ENCODE results near the gene GZMM.

Gene GZMM

DNA sequence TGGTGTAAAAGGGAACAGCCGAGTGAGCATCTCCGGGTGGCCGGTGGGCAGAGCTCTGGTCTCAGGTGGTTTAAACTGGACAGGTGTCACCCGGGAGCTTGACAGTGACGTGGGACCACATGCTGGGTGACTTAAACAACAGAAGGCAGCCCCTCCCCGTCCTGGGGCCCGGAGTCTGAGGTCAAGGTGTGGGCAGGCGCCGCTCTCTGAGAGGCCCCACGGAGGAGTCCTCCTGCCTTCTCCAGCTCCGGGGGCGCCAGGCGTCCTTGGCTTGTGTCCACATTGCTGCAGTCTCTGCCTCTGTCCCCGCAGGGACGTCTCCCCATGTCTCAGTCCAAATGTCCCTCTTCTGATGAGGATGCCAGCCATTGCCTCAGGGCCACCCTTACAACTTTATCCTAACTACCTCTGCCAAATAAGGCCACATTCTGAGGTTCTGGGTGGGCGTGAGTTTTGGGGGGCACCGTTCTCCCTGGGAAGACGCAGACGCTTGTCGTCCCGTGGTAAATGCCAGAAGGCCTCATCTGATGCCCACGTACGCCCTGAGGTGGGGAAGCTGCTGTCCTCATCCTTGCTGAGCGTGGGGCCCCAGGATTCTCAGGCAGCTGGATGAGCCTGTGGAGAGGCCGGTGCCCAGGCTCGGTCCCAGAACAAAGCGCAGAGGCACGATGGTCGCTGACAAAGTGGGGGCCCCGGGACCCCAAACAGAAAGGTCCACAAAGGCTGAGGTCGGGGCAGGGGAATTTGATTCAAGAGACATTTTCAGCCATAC is 12.9 kb downstream of the GZMM start:
- H3K18ac ChIP-seq (ENCODE audit: low read length) = no peak overlapping the region
- H4K91ac ChIP-seq (ENCODE audit: low read depth, low read length) = no peak overlapping the region
- H3K27me3 ChIP-seq (ENCODE audit: insufficient read depth, low read length) = no peaks in the 10 kb centered on the region
- H3K9ac ChIP-seq (ENCODE audit: low read length) = no peak overlapping the region
- no CpG with 5 or more reads among the region's 31 CpGs for WGBS (ENCODE audit: extremely low coverage, insufficient coverage, insufficient read length)
- H2BK12ac ChIP-seq (ENCODE audit: low read length) = no peak overlapping the region
- H3K9me3 ChIP-seq (ENCODE audit: insufficient read depth, low read depth, low read length) = peaks cover 4% of the 10 kb centered on the region
- H3K4me3 ChIP-seq (ENCODE audit: low read depth, low read length) = no peak overlapping the region
- no peaks in the 10 kb centered on the region for H3K79me2 ChIP-seq (ENCODE audit: control insufficient read depth, insufficient read depth, low read length, poor library complexity)
- no peak for DNase-seq
- no peak overlapping the region for H3K27ac ChIP-seq (ENCODE audit: low read depth, low read length)
- peaks cover 0 to 2% of the 10 kb centered on the region in 2 experiments for H3K4me1 ChIP-seq (ENCODE audit: control insufficient read depth in 1 of 2, insufficient read depth in 2 of 2, low read length in 2 of 2)
- no peak overlapping the region for H3K4ac ChIP-seq (ENCODE audit: low read depth, low read length)
- H2BK5ac ChIP-seq (ENCODE audit: low read depth, low read length, poor library complexity) = no peak overlapping the region
- no peaks in the 10 kb centered on the region for H3K36me3 ChIP-seq (ENCODE audit: control insufficient read depth in 1 of 2, insufficient read depth in 2 of 2, low read length in 2 of 2)
- H2BK120ac ChIP-seq (ENCODE audit: insufficient read depth, low read length, poor library complexity) = no peak overlapping the region
- peaks cover 1% of the 10 kb centered on the region for H3K79me1 ChIP-seq (ENCODE audit: low read length)
- no peak overlapping the region for H4K12ac ChIP-seq (ENCODE audit: low read depth, low read length)
- no peak overlapping the region for H3K4me2 ChIP-seq (ENCODE audit: low read length)
- no peak overlapping the region for H4K8ac ChIP-seq (ENCODE audit: low read depth, low read length)
- no peak overlapping the region for H2AFZ ChIP-seq (ENCODE audit: insufficient read depth, low read length, poor library complexity)
- no peak overlapping the region for H3K14ac ChIP-seq (ENCODE audit: low read length)
- H3K23ac ChIP-seq (ENCODE audit: low read length) = no peak overlapping the region
- H2AK5ac ChIP-seq (ENCODE audit: low read length) = peak overlapping the region; percentile 22

DNA sequence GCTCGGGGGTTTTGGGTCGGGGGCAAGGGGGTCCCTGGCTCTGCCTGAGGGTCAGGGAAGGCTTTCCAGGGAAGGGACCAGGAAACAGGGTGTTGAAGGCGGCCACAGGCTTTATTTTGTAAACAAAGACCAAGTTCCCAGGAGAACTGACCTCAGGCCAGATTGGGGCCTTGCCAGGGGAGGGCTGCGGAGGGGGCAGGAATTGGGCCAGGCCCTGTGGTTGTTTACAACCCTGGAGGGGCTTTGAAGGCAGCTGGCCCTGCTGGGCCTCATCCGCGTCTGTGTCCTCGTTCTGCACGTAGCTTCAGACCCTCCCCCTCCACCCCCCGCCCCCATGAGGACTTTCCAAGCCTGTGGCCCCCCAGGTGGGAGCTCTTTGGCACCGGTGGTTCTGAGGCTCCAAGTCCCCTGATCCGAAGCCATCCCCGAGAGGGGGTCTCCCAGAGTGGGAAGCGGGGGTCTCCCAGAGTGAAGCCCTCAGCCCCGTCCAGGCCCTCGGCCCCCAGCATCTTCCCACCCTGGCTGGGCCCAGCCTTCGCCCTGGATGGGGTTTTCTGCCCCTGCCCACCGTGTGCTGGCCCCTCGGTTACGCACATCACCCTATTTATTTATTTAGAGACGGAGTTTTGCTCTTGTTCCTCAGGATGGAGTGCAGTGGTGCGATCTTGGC is 15.1 kb downstream of the GZMM start:
- H3K4me2 ChIP-seq (ENCODE audit: low read length) = no peak overlapping the region
- no peak overlapping the region for H3K4ac ChIP-seq (ENCODE audit: low read depth, low read length)
- no peak overlapping the region for H3K4me3 ChIP-seq (ENCODE audit: low read depth, low read length)
- H2BK12ac ChIP-seq (ENCODE audit: low read length) = no peak overlapping the region
- peaks cover 1% of the 10 kb centered on the region for H3K79me1 ChIP-seq (ENCODE audit: low read length)
- H2BK120ac ChIP-seq (ENCODE audit: insufficient read depth, low read length, poor library complexity) = no peak overlapping the region
- H2BK5ac ChIP-seq (ENCODE audit: low read depth, low read length, poor library complexity) = no peak overlapping the region
- no peaks in the 10 kb centered on the region for H3K27me3 ChIP-seq (ENCODE audit: insufficient read depth, low read length)
- peaks cover 0 to 2% of the 10 kb centered on the region in 2 experiments for H3K4me1 ChIP-seq (ENCODE audit: control insufficient read depth in 1 of 2, insufficient read depth in 2 of 2, low read length in 2 of 2)
- no peak overlapping the region for H3K9ac ChIP-seq (ENCODE audit: low read length)
- H3K18ac ChIP-seq (ENCODE audit: low read length) = no peak overlapping the region
- no peak overlapping the region for H4K12ac ChIP-seq (ENCODE audit: low read depth, low read length)
- no peak overlapping the region for H4K91ac ChIP-seq (ENCODE audit: low read depth, low read length)
- H2AK5ac ChIP-seq (ENCODE audit: low read length) = no peak overlapping the region
- H3K79me2 ChIP-seq (ENCODE audit: control insufficient read depth, insufficient read depth, low read length, poor library complexity) = no peaks in the 10 kb centered on the region
- H3K9me3 ChIP-seq (ENCODE audit: insufficient read depth, low read depth, low read length) = peaks cover 6% of the 10 kb centered on the region
- no peaks in the 10 kb centered on the region for H3K36me3 ChIP-seq (ENCODE audit: control insufficient read depth in 1 of 2, insufficient read depth in 2 of 2, low read length in 2 of 2)
- H3K14ac ChIP-seq (ENCODE audit: low read length) = no peak overlapping the region
- H3K27ac ChIP-seq (ENCODE audit: low read depth, low read length) = no peak overlapping the region
- peak overlapping the region; percentile 52 for H2AFZ ChIP-seq (ENCODE audit: insufficient read depth, low read length, poor library complexity)
- no peak for DNase-seq
- WGBS (ENCODE audit: extremely low coverage, insufficient coverage, insufficient read length) = no CpG with 5 or more reads among the region's 21 CpGs
- no peak overlapping the region for H3K23ac ChIP-seq (ENCODE audit: low read length)
- H4K8ac ChIP-seq (ENCODE audit: low read depth, low read length) = no peak overlapping the region

DNA sequence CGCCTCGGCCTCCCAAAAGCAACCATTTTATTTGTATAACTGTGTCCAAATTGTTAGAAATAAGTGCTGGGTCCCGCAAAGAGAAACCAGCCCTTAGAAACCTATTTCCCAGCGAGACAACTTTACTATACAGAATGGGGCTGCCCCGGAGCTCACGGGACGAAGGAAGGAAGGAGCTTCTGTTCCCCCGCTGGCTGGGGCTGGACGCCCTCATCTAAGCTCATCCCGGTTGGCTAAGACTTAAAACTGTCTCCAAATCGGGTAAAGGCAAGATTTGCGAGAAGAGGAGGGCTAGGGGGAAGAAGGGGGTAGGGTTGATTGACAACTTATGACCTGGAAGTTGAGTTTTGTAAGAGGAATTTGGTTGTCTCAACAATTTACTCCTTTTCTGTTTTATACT is 16.3 kb downstream of the GZMM start:
- H3K23ac ChIP-seq (ENCODE audit: low read length) = no peak overlapping the region
- no peak overlapping the region for H3K4me3 ChIP-seq (ENCODE audit: low read depth, low read length)
- no peak overlapping the region for H2BK5ac ChIP-seq (ENCODE audit: low read depth, low read length, poor library complexity)
- no peak overlapping the region for H2AK5ac ChIP-seq (ENCODE audit: low read length)
- H3K4me1 ChIP-seq (ENCODE audit: control insufficient read depth in 1 of 2, insufficient read depth in 2 of 2, low read length in 2 of 2) = peaks cover 0 to 2% of the 10 kb centered on the region in 2 experiments
- no peak overlapping the region for H4K8ac ChIP-seq (ENCODE audit: low read depth, low read length)
- no peak overlapping the region for H2AFZ ChIP-seq (ENCODE audit: insufficient read depth, low read length, poor library complexity)
- no peak overlapping the region for H3K18ac ChIP-seq (ENCODE audit: low read length)
- no CpG with 5 or more reads among the region's 12 CpGs for WGBS (ENCODE audit: extremely low coverage, insufficient coverage, insufficient read length)
- no peak overlapping the region for H2BK120ac ChIP-seq (ENCODE audit: insufficient read depth, low read length, poor library complexity)
- H3K36me3 ChIP-seq (ENCODE audit: control insufficient read depth in 1 of 2, insufficient read depth in 2 of 2, low read length in 2 of 2) = no peaks in the 10 kb centered on the region
- H3K14ac ChIP-seq (ENCODE audit: low read length) = no peak overlapping the region
- DNase-seq = no peak
- no peak overlapping the region for H3K4ac ChIP-seq (ENCODE audit: low read depth, low read length)
- no peak overlapping the region for H3K27ac ChIP-seq (ENCODE audit: low read depth, low read length)
- no peak overlapping the region for H3K9ac ChIP-seq (ENCODE audit: low read length)
- H4K12ac ChIP-seq (ENCODE audit: low read depth, low read length) = no peak overlapping the region
- no peak overlapping the region for H3K4me2 ChIP-seq (ENCODE audit: low read length)
- no peak overlapping the region for H2BK12ac ChIP-seq (ENCODE audit: low read length)
- no peaks in the 10 kb centered on the region for H3K79me2 ChIP-seq (ENCODE audit: control insufficient read depth, insufficient read depth, low read length, poor library complexity)
- peaks cover 1% of the 10 kb centered on the region for H3K79me1 ChIP-seq (ENCODE audit: low read length)
- H4K91ac ChIP-seq (ENCODE audit: low read depth, low read length) = no peak overlapping the region
- H3K9me3 ChIP-seq (ENCODE audit: insufficient read depth, low read depth, low read length) = peaks cover 4% of the 10 kb centered on the region
- no peaks in the 10 kb centered on the region for H3K27me3 ChIP-seq (ENCODE audit: insufficient read depth, low read length)

DNA sequence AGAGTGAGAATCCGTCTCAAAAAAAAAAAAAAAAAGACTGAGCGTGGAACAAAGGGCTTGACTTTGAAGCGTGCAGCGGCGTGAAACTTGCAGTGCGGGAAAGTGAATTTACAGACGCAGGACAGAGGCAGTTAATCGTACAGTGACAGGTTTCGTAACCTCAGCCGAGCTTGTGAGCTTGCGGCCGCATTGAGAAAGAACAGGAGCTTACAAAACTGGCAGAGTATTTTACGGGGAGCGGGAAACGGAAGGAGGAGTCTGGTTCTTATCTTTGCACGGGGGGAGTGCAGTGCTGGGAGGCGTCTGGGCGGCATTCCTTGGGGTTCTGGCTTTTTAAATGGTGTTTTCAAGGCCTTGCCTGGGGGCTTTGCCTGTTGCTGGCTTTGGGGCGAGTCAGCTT is 22.6 kb downstream of the GZMM start:
- H2AK5ac ChIP-seq (ENCODE audit: low read length) = no peak overlapping the region
- H3K79me1 ChIP-seq (ENCODE audit: low read length) = peaks cover 16% of the 10 kb centered on the region
- peak overlapping the region; percentile 90 for H2BK5ac ChIP-seq (ENCODE audit: low read depth, low read length, poor library complexity)
- no peak overlapping the region for H4K91ac ChIP-seq (ENCODE audit: low read depth, low read length)
- WGBS (ENCODE audit: extremely low coverage, insufficient coverage, insufficient read length) = no CpG with 5 or more reads among the region's 19 CpGs
- no peak overlapping the region for H4K12ac ChIP-seq (ENCODE audit: low read depth, low read length)
- peak overlapping the region; percentile 9 for H3K4me2 ChIP-seq (ENCODE audit: low read length)
- H3K9me3 ChIP-seq (ENCODE audit: insufficient read depth, low read depth, low read length) = peaks cover 5% of the 10 kb centered on the region
- no peak overlapping the region for H3K18ac ChIP-seq (ENCODE audit: low read length)
- H2BK120ac ChIP-seq (ENCODE audit: insufficient read depth, low read length, poor library complexity) = no peak overlapping the region
- H3K4me3 ChIP-seq (ENCODE audit: low read depth, low read length) = no peak overlapping the region
- no peak overlapping the region for H2BK12ac ChIP-seq (ENCODE audit: low read length)
- H3K9ac ChIP-seq (ENCODE audit: low read length) = no peak overlapping the region
- no peaks in the 10 kb centered on the region for H3K36me3 ChIP-seq (ENCODE audit: control insufficient read depth in 1 of 2, insufficient read depth in 2 of 2, low read length in 2 of 2)
- peaks cover 2% of the 10 kb centered on the region for H3K79me2 ChIP-seq (ENCODE audit: control insufficient read depth, insufficient read depth, low read length, poor library complexity)
- H3K4me1 ChIP-seq (ENCODE audit: control insufficient read depth in 1 of 2, insufficient read depth in 2 of 2, low read length in 2 of 2) = peaks cover 13 to 17% of the 10 kb centered on the region in 2 experiments
- no peak overlapping the region for H3K23ac ChIP-seq (ENCODE audit: low read length)
- H2AFZ ChIP-seq (ENCODE audit: insufficient read depth, low read length, poor library complexity) = no peak overlapping the region
- peak in 1 of 2 donors; percentile 48 for DNase-seq
- H3K14ac ChIP-seq (ENCODE audit: low read length) = no peak overlapping the region
- H3K4ac ChIP-seq (ENCODE audit: low read depth, low read length) = no peak overlapping the region
- H3K27me3 ChIP-seq (ENCODE audit: insufficient read depth, low read length) = no peaks in the 10 kb centered on the region
- H3K27ac ChIP-seq (ENCODE audit: low read depth, low read length) = peak overlapping the region; percentile 88
- H4K8ac ChIP-seq (ENCODE audit: low read depth, low read length) = no peak overlapping the region

Data from trophoblast cell (in vitro differentiated cells and primary cell).